GM12878 (cell line): Measurements from ENCODE around the gene CYP26B1. TPM values are rescaled to one million over a fixed set of nuclear protein-coding genes. Genes with fewer than 3 reads are reported as not detected.

Source experiments
- CREB1 ChIP-seq: IDR thresholded peaks from 2 replicates; pipeline ENCODE4 v1.6.1; 2012; ENCODE audit warnings: low read depth, mild to moderate bottlenecking, inconsistent platforms
- RAD51 ChIP-seq: fragments of 450-650 bp; IDR thresholded peaks from 2 replicates; pipeline ENCODE4 v1.6.1; 2016; ENCODE audit warnings: moderate library complexity, mild to moderate bottlenecking, inconsistent platforms
- SMAD1 ChIP-seq: fragments of 450-650 bp; IDR thresholded peaks from 2 replicates; pipeline ENCODE4 v1.6.1; 2018; ENCODE audit warnings: mild to moderate bottlenecking, low read depth; ENCODE audit not compliant: partially characterized antibody
- SREBF2 ChIP-seq: IDR thresholded peaks from 2 replicates; pipeline ENCODE4 v1.6.1; 2012; ENCODE audit warnings: mild to moderate bottlenecking, low read length
- ZNF207 ChIP-seq: fragments of 450-650 bp; IDR thresholded peaks from 2 replicates; pipeline ENCODE4 v1.6.1; 2014; ENCODE audit warnings: antibody characterized with exemption, mild to moderate bottlenecking, borderline replicate concordance
- polyA plus RNA-seq, 11 experiments: library from polyadenylated mRNA; depleted of rRNA in 4 of 11; unstranded in 6 of 11; stranded (reverse) in 5 of 11; fragments of >200 nt; fragmentation: Nextera tagmentation in 4 of 11; fragmentation: Illumina TruSeq in 1 of 11; extraction: Ambion mirVana in 4 of 11; extraction: Trizol in 1 of 11; gene quantifications; 1 replicate in 1 of 11; 2 replicates in 10 of 11; pipeline versions ENCODE4 v1.2.1 to v1.2.3, GENCODE V29; 2011 to 2016; ENCODE audit warnings: inconsistent platforms in 2 of 11, missing spikeins in 2 of 11, low read depth in 1 of 11
- total RNA-seq, 4 experiments: library from RNA; depleted of rRNA in 3 of 4; stranded (reverse); fragments of >200 nt in 3 of 4; fragmentation: Illumina TruSeq in 1 of 4; extraction: Trizol in 1 of 4; gene quantifications; 2 replicates each; pipeline versions ENCODE4 v1.2.1 to v1.2.3, GENCODE V29; 2013 to 2021
- TF ChIP-seq, protein P1 (sequence below): IDR thresholded peaks from 2 replicates; pipeline ENCODE4 v1.6.1; 2012; ENCODE audit warnings: improper control_type of control experiment, low read depth, low read length; ENCODE audit not compliant: insufficient replicate concordance
- TF ChIP-seq, protein P2 (sequence below): fragments of 450-650 bp; conservative IDR thresholded peaks from 2 replicates; pipeline ENCODE4 v1.6.1; 2017; ENCODE audit warnings: mild to moderate bottlenecking, moderate library complexity
- TF ChIP-seq, protein P3 (sequence below): fragments of 450-650 bp; formaldehyde crosslinking; IDR thresholded peaks from 2 replicates; pipeline ENCODE4 v1.4.0; 2022; ENCODE audit warnings: mild to moderate bottlenecking, moderate library complexity

Gene CYP26B1
- total and polyA plus RNA-seq, 10 of the 15 experiments (the other 5 are each of a cell fraction or from before 2014, with no cell fraction given): not detected

DNA sequence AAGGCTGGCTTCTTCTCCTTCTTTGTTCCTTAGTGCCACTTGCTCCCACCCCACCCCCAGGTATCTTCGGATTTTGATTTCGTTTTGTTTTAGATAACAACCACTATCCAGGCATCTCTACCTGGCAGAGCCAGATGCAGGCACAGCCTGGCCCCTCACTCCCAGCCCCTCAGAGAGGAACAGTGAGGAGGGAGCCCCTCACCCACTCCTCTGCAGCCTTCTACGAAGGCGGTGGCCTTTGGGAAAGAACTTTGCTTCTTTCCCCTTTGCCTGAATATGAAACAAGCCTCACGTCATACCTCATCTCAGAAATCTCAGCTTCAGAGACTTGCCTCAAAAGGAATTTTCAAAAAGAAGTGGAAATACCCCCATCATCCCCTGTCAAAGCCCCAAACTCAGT, 6.3 kb upstream of the CYP26B1 start (continued):
- TF ChIP-seq, protein P1, sequence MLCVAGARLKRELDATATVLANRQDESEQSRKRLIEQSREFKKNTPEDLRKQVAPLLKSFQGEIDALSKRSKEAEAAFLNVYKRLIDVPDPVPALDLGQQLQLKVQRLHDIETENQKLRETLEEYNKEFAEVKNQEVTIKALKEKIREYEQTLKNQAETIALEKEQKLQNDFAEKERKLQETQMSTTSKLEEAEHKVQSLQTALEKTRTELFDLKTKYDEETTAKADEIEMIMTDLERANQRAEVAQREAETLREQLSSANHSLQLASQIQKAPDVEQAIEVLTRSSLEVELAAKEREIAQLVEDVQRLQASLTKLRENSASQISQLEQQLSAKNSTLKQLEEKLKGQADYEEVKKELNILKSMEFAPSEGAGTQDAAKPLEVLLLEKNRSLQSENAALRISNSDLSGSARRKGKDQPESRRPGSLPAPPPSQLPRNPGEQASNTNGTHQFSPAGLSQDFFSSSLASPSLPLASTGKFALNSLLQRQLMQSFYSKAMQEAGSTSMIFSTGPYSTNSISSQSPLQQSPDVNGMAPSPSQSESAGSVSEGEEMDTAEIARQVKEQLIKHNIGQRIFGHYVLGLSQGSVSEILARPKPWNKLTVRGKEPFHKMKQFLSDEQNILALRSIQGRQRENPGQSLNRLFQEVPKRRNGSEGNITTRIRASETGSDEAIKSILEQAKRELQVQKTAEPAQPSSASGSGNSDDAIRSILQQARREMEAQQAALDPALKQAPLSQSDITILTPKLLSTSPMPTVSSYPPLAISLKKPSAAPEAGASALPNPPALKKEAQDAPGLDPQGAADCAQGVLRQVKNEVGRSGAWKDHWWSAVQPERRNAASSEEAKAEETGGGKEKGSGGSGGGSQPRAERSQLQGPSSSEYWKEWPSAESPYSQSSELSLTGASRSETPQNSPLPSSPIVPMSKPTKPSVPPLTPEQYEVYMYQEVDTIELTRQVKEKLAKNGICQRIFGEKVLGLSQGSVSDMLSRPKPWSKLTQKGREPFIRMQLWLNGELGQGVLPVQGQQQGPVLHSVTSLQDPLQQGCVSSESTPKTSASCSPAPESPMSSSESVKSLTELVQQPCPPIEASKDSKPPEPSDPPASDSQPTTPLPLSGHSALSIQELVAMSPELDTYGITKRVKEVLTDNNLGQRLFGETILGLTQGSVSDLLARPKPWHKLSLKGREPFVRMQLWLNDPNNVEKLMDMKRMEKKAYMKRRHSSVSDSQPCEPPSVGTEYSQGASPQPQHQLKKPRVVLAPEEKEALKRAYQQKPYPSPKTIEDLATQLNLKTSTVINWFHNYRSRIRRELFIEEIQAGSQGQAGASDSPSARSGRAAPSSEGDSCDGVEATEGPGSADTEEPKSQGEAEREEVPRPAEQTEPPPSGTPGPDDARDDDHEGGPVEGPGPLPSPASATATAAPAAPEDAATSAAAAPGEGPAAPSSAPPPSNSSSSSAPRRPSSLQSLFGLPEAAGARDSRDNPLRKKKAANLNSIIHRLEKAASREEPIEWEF: no peak
- no peak for TF ChIP-seq ZNF207
- no peak for TF ChIP-seq SMAD1
- TF ChIP-seq, protein P2, sequence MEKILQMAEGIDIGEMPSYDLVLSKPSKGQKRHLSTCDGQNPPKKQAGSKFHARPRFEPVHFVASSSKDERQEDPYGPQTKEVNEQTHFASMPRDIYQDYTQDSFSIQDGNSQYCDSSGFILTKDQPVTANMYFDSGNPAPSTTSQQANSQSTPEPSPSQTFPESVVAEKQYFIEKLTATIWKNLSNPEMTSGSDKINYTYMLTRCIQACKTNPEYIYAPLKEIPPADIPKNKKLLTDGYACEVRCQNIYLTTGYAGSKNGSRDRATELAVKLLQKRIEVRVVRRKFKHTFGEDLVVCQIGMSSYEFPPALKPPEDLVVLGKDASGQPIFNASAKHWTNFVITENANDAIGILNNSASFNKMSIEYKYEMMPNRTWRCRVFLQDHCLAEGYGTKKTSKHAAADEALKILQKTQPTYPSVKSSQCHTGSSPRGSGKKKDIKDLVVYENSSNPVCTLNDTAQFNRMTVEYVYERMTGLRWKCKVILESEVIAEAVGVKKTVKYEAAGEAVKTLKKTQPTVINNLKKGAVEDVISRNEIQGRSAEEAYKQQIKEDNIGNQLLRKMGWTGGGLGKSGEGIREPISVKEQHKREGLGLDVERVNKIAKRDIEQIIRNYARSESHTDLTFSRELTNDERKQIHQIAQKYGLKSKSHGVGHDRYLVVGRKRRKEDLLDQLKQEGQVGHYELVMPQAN: no peak
- TF ChIP-seq SREBF2: no peak
- TF ChIP-seq CREB1: no peak
- TF ChIP-seq, protein P3, sequence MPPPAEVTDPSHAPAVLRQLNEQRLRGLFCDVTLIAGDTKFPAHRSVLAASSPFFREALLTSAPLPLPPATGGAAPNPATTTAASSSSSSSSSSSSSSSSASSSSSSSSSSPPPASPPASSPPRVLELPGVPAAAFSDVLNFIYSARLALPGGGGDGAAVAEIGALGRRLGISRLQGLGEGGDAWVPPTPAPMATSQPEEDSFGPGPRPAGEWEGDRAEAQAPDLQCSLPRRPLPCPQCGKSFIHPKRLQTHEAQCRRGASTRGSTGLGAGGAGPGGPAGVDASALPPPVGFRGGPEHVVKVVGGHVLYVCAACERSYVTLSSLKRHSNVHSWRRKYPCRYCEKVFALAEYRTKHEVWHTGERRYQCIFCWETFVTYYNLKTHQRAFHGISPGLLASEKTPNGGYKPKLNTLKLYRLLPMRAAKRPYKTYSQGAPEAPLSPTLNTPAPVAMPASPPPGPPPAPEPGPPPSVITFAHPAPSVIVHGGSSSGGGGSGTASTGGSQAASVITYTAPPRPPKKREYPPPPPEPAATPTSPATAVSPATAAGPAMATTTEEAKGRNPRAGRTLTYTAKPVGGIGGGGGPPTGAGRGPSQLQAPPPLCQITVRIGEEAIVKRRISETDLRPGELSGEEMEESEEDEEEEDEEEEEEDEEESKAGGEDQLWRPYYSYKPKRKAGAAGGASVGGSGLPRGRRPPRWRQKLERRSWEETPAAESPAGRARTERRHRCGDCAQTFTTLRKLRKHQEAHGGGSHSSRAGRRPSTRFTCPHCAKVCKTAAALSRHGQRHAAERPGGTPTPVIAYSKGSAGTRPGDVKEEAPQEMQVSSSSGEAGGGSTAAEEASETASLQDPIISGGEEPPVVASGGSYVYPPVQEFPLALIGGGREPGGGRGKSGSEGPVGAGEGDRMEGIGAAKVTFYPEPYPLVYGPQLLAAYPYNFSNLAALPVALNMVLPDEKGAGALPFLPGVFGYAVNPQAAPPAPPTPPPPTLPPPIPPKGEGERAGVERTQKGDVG: no peak
- TF ChIP-seq RAD51: no peak
